ENCODE results near the gene PFKL.
"Not testable (repeated sequence)": the region's sequence is repeated elsewhere in the genome, so short reads cannot be mapped to it uniquely, and the experiment has no call there.

Gene PFKL

GRCh38 chr21:44359396-44359795 is 59.5 kb downstream of the PFKL start:
- DNase-seq (ENCODE audit: low read depth) = no peak
- no peak for TF ChIP-seq CTCF (conservative IDR thresholded peaks at IDR 0.05; ENCODE audit: low read depth, low read length)
- H3K4me3 ChIP-seq (ENCODE audit: low read depth, low read length) = no peak overlapping the region

DNA sequence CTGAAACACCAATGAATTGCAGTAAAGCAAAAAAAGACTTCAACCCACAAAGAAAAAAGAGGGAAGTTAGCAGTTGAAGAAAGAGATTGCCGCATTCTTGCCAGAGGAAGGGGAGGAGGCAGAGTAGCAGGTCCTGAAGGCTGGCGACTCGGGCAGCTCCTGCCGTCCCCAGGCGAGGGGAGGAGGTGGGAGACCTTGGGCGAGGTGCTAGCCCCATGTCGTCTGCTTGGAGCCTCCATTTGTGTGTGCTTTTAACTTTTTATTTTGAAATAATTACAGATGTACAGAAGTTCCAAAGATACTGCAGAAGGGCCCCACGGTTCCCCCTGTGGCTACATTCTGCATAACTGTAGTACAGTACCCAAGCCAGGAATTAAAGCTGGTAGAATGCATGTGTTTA is 60.3 kb downstream of the PFKL start:
- H3K4me3 ChIP-seq (ENCODE audit: low read depth, low read length) = no peak overlapping the region
- TF ChIP-seq CTCF (conservative IDR thresholded peaks at IDR 0.05; ENCODE audit: low read depth, low read length) = peak; percentile 24
- DNase-seq (ENCODE audit: low read depth) = peak; percentile 12

DNA sequence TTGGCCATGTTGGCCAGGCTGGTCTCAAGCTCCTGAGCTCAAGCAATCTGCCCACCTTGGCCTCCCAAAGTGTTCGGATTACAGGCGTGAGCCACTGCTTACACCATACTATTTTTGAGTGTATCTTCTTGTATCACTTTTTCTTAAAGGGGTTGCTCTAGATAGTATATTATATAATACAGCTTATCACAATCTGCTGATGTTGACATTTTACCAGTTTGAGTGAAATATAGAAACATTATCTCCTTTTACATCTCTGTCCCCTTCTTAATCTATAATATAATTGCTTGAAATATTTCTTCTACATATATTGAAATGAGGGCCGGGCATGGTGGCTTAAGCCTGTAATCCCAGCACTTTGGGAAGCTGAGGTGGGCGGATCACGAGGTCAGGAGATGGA is 62.0 kb downstream of the PFKL start:
- DNase-seq (ENCODE audit: low read depth); H3K4me3 ChIP-seq (ENCODE audit: low read depth, low read length): not testable (repeated sequence)

GRCh38 chr21:44363278-44363677 is 63.4 kb downstream of the PFKL start:
- no peak overlapping the region for H3K4me3 ChIP-seq (ENCODE audit: low read depth, low read length)
- DNase-seq (ENCODE audit: low read depth) = no peak
- no peak for TF ChIP-seq CTCF (conservative IDR thresholded peaks at IDR 0.05; ENCODE audit: low read depth, low read length)

DNA sequence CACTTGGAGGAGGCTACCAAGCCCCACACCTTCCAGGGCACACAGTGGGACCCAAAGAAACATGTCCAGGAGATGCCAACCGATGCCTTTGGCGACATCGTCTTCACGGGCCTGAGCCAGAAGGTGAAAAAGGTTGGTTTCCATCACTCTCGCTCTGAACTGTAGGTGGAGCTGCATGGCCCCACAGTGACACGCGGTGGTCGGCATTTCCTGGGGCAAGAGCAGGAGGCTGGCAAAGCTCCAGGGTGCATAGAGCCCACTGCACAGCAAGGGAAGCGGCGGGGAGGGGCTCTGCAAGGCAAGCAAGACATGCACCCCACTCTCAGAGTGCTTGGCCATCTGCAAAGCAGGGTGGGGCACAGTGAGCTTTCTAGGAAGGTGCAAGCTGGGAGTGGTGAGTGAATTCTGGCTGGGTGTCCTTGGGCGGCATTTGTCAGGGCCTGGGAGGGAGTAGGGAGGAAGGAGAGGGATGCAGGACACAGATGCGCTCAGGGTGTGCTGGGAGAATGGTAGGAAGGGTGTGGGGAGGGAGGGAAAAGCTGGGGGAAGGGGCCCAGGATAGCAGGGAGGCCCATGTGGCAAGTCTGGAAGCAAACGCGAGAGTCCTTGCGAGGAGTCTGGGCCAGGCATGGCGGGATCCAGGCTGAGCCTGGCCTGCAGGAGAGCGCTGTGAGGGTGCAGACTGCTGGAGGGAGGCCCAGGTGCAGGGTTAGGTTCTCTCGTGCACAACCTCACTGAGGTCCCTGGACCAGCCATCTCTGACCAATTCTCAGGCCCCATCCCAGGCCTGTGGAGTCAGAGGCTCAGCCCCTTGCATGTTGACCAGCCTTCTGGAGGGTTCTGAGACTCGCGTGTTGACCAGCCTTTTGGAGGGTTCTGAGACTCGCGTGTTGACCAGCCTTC is 64.5 kb downstream of the PFKL start:
- TF ChIP-seq CTCF (conservative IDR thresholded peaks at IDR 0.05; ENCODE audit: low read depth, low read length) = no peak
- H3K4me3 ChIP-seq (ENCODE audit: low read depth, low read length) = no peak overlapping the region
- no peak for DNase-seq (ENCODE audit: low read depth)

GRCh38 chr21:44365251-44365966 is 65.6 kb downstream of the PFKL start:
- no peak for TF ChIP-seq CTCF (conservative IDR thresholded peaks at IDR 0.05; ENCODE audit: low read depth, low read length)
- no peak overlapping the region for H3K4me3 ChIP-seq (ENCODE audit: low read depth, low read length)
- DNase-seq (ENCODE audit: low read depth) = no peak

DNA sequence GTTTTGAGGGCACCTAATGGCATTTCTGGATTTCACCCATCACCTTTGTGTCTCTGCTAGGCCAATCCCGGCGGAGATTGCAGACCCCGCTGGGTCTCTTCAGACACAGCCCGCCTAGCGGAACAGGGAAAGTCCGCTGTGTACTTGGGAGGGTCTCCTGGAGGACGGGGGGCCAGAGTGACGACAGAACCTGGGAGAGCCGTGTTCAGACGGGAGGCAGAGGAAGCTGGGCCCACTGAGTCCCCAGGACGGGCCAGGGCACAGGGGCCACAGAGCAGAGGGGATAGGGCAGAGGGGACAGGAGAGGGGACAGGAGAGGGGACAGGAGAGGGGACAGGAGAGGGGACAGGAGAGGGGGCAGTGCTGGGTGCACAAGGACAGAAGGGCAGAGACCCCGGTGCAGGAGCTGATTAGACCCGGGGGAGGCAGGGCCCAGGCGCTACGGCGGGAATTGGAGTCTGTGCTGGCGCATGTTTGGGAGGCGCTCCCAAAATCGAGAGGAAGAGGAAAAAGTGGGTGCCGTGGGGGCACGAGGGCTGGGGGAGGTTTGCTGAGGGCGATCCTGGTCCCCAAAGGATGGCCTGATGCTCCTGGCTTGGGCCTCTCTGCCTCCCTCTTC is 66.2 kb downstream of the PFKL start:
- H3K4me3 ChIP-seq (ENCODE audit: low read depth, low read length) = no peak overlapping the region
- TF ChIP-seq CTCF (conservative IDR thresholded peaks at IDR 0.05; ENCODE audit: low read depth, low read length) = no peak
- DNase-seq (ENCODE audit: low read depth) = no peak
